Ascending aorta (tissue), 2 donors: Measurements from ENCODE around the gene ARHGEF28. TPM values are rescaled to one million over a fixed set of nuclear protein-coding genes. Genes with fewer than 3 reads are reported as not detected.

Experiments used
- DNase-seq, 2 donors: peaks; one replicate each; pipeline ENCODE4 v3.0.0-alpha.2; 2019; ENCODE audit warnings: low spot score in 2 of 2
- H3K27ac ChIP-seq, 2 donors: fragments of 200-600 bp; sonication (generic); one replicate each; pipeline ENCODE4 v1.5.1; 2016 to 2017; ENCODE audit warnings: mild to moderate bottlenecking in 1 of 2
- H3K27me3 ChIP-seq: fragments of 200-600 bp; sonication (generic); one replicate; pipeline ENCODE4 v1.5.1; 2017
- H3K36me3 ChIP-seq, 2 donors: fragments of 200-600 bp; sonication (generic); one replicate each; pipeline ENCODE4 v1.5.1; 2016
- H3K4me1 ChIP-seq, 2 donors: fragments of 200-600 bp; sonication (generic); one replicate each; pipeline ENCODE4 v1.5.1; 2016 to 2017; ENCODE audit warnings: mild to moderate bottlenecking in 1 of 2
- H3K4me3 ChIP-seq, 2 donors: fragments of 200-600 bp; sonication (generic); one replicate each; pipeline ENCODE4 v1.5.1; 2016 to 2017; ENCODE audit warnings: mild to moderate bottlenecking in 1 of 2
- H3K9me3 ChIP-seq, 2 donors: fragments of 200-600 bp; sonication (generic); one replicate each; pipeline ENCODE4 v1.5.1; 2016
- CTCF ChIP-seq, 3 experiments: fragments of 200-600 bp in 2 of 3; fragments of 450-650 bp in 1 of 3; sonication (generic) in 2 of 3; IDR thresholded peaks; one replicate each; pipeline ENCODE4 v1.5.1; 2016 to 2019; ENCODE audit warnings: antibody characterized with exemption in 3 of 3, mild to moderate bottlenecking in 1 of 3, moderate library complexity in 1 of 3
- intact Hi-C: fragments of 100-400 bp; cut with DNase I; formaldehyde crosslinking; loops from one replicate; pipeline ENCODE4 v1.15.1; 2023
- total RNA-seq: library from RNA; depleted of rRNA; stranded (reverse); fragments of >200 nt; gene quantifications from one replicate; pipeline ENCODE4 v1.1.0, GENCODE V29; 2016

Gene ARHGEF28
- total RNA-seq, 1 donor from 2014 or later, result 15.1 TPM

DNA sequence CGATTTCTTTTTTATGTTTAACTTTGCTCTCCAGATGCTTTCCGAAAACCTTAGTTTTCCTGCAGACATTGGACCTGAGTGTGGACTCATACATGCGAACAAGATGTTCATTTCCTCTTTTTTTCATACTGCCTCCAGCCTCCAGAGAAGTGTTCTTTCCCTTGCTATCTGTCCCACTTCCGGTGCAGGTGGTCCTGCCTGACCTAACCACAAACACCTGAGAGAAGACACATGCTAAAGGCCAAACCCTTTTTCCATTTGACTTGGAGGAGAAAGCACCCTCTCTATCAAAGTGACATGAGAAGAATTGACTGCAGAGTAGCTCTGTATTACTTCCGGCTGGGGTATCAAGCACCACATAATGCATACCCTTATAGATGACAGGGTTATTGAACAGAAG lies 334.0 kb downstream of the ARHGEF28 start:
- Histone ChIP-seq H3K4me3 (no peak overlapping the region), H3K9me3 (no peaks in the 10 kb centered on the region), H3K27me3 (no peaks in the 10 kb centered on the region), H3K4me1 (no peaks in the 10 kb centered on the region), H3K27ac (no peak overlapping the region), H3K36me3 (no peaks in the 10 kb centered on the region)
- DNase-seq, result no peak
- intact Hi-C loops, result no loop called here
- TF ChIP-seq CTCF (IDR thresholded peaks at IDR 0.05), result no peak

DNA sequence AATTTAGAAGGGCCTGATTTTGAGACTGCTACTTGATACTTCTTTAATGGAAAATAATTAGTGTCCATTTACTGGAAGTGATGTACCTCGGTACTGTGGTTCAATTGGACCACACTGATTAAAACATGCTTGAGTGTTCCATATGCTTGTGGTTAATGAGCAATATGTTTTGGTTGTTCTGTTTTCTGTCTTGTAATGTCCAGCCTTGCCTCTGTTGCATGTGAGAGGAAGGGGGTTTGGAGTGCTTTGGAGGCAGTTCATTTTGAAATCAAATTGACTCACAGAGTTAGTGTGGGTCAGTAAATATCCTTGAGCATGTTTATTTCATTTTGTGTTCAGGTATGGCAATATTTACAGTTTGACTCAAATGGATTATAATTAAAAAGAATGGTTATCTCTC lies 334.4 kb downstream of the ARHGEF28 start:
- no peak overlapping the region for H3K27ac ChIP-seq
- H3K27me3 ChIP-seq, result no peaks in the 10 kb centered on the region
- intact Hi-C loops, result no loop called here
- H3K4me3 ChIP-seq, result no peak overlapping the region
- H3K4me1 ChIP-seq, result no peaks in the 10 kb centered on the region
- no peak for DNase-seq
- no peaks in the 10 kb centered on the region for H3K9me3 ChIP-seq
- no peak for TF ChIP-seq CTCF (IDR thresholded peaks at IDR 0.05)
- H3K36me3 ChIP-seq, result no peaks in the 10 kb centered on the region

DNA sequence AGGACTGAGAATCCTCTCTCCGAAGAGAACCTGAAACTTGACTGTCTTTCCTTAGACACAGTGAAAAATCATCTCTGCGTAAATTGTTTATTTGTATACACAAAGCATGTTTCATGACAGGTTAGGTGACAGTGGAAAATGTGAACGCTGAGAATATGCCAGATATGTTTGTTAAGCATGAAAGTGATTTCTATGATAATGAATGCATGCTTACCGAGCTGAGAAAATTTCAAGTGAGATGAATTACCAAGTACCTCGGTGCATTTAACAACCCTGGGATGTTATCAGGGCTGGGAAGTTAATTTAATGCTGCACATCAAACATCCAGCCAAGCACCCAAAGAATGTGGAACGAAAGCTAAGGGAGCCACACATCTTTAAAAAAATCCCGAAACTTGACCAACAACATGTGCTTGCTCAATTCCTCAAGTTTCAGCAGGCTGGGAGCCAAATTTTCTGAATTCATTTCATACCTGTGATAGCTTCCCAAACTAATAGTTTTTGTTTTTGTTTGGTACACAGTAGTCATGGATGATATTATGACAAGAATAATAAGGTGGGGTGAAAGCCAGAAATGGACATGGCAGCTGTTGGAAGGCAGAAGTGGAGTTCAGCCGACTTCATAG lies 336.9 kb downstream of the ARHGEF28 start:
- Histone ChIP-seq H3K27ac (no peak overlapping the region), H3K36me3 (no peaks in the 10 kb centered on the region), H3K4me1 (peaks cover 0 to 2% of the 10 kb centered on the region in 2 donors), H3K9me3 (no peaks in the 10 kb centered on the region), H3K4me3 (no peak overlapping the region), H3K27me3 (no peaks in the 10 kb centered on the region)
- no peak for DNase-seq
- intact Hi-C loops, result no loop called here
- no peak for TF ChIP-seq CTCF (IDR thresholded peaks at IDR 0.05)

DNA sequence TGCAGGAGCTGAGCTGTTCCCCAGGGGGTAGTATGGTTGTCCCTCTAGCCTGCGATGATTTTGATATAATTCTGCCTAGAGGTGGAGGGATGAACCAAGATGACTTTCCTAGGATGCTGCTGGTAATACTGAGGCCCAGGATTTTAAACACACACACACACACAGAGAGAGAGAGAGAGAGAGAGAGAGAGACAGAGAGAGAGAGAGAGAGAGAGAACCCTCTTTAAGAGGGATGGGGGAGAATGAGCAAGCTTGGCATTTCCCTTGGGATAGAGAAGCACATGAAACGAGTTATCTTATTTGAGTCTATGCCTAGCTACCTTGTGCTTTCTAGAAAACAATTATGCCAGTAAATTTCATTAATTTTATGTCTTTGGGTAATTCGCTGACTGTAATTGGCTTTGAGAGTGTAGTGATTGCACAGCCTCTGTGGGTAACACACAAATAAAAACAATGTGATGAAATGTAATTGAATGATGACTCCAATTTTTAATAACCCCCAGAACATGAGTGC lies 338.4 kb downstream of the ARHGEF28 start:
- H3K4me3 ChIP-seq, result no peak overlapping the region
- intact Hi-C loops, result no loop called here
- H3K9me3 ChIP-seq, result no peaks in the 10 kb centered on the region
- peaks cover 0 to 2% of the 10 kb centered on the region in 2 donors for H3K4me1 ChIP-seq
- TF ChIP-seq CTCF (IDR thresholded peaks at IDR 0.05), result no peak
- no peaks in the 10 kb centered on the region for H3K36me3 ChIP-seq
- no peak overlapping the region for H3K27ac ChIP-seq
- H3K27me3 ChIP-seq, result no peaks in the 10 kb centered on the region
- no peak for DNase-seq

DNA sequence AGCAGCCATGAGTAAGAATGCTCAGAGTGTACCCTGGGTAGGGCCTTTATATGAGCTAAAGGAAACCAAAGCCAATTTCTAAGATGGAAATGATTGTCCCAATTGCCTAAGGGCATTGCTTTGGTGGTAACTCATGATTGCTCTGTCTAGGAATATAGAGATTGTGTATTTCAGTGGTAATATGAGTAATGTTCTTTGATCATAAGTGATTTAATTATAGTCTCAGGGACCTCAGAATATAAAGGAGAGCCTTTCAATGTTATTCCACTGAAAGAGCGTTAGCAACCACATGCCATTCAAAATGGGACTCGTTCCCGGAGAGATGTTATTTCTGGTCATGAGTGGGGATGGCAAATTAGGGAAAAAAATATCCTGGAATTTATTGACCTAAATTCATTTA lies 340.5 kb downstream of the ARHGEF28 start:
- no peaks in the 10 kb centered on the region for H3K9me3 ChIP-seq
- peaks cover 0 to 2% of the 10 kb centered on the region in 2 donors for H3K4me1 ChIP-seq
- no peaks in the 10 kb centered on the region for H3K36me3 ChIP-seq
- DNase-seq, result no peak
- H3K4me3 ChIP-seq, result no peak overlapping the region
- intact Hi-C loops, result no loop called here
- H3K27ac ChIP-seq, result no peak overlapping the region
- H3K27me3 ChIP-seq, result no peaks in the 10 kb centered on the region
- no peak for TF ChIP-seq CTCF (IDR thresholded peaks at IDR 0.05)

- Histone ChIP-seq H3K27me3 (no peaks in the 10 kb centered on the region), H3K36me3 (no peaks in the 10 kb centered on the region), H3K9me3 (no peaks in the 10 kb centered on the region), H3K27ac (no peak overlapping the region), H3K4me1 (peaks cover 0 to 2% of the 10 kb centered on the region in 2 donors), H3K4me3 (no peak overlapping the region)
- no peak for TF ChIP-seq CTCF (IDR thresholded peaks at IDR 0.05)
- intact Hi-C loops, result no loop called here
- no peak for DNase-seq
Observed at GRCh38 chr5:73967347-73967746, 341.4 kb downstream of the ARHGEF28 start.
